GM19023 (cell line): ENCODE data around the gene C2orf81.

ENCODE experiments used
- ATAC-seq: cut with Tn5 transposase; IDR thresholded peaks from one replicate; pipeline ENCODE4 v1.9.1; 2021; ENCODE audit warnings: mild to moderate bottlenecking, moderate library complexity; ENCODE audit not compliant: unreplicated experiment

Gene C2orf81

GRCh38 chr2:74364533-74365505 is 56.6 kb downstream of the C2orf81 start:
- ATAC-seq = no peak
